ENCODE measurements around the gene TMEM213. TPM values are rescaled to one million over a fixed set of nuclear protein-coding genes. Genes with fewer than 3 reads are reported as not detected.
"Not testable (repeated sequence)": the region's sequence is repeated elsewhere in the genome, so short reads cannot be mapped to it uniquely, and the experiment has no call there.

TMEM213 gene
- total RNA-seq, 2 donors from 2014 or later: 0.50 TPM; not detected in 1

DNA sequence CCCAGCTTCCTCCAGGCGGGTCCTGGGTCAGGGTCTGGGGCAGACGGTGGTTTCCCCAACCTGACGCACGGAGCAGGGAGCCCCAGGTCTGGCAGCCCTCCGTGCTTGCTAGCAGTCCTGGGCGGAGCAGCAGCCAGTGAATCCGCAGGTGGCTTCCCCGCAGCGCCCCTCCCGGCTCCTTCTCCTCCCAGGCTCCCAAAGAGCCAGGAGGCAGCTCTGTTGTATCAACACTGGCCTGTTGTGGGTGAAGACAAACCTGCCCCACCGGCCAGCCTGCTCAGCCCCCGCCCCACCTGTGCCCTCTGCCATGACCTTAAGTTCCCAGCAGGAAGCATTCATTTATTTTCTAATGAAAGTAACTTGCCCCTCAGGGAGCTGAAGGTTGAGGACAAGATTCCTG is 24.0 kb upstream of the TMEM213 start:
- Mint-ChIP-seq H3K27me3 (no peaks in the 10 kb centered on the region), H3K4me3 (no peak overlapping the region), H3K36me3 (ENCODE audit: low read depth) (no peaks in the 10 kb centered on the region), H3K4me1 (no peaks in the 10 kb centered on the region), H3K9me3 (no peaks in the 10 kb centered on the region), H3K27ac (no peak overlapping the region)
- ATAC-seq (replicated peaks): no peak

DNA sequence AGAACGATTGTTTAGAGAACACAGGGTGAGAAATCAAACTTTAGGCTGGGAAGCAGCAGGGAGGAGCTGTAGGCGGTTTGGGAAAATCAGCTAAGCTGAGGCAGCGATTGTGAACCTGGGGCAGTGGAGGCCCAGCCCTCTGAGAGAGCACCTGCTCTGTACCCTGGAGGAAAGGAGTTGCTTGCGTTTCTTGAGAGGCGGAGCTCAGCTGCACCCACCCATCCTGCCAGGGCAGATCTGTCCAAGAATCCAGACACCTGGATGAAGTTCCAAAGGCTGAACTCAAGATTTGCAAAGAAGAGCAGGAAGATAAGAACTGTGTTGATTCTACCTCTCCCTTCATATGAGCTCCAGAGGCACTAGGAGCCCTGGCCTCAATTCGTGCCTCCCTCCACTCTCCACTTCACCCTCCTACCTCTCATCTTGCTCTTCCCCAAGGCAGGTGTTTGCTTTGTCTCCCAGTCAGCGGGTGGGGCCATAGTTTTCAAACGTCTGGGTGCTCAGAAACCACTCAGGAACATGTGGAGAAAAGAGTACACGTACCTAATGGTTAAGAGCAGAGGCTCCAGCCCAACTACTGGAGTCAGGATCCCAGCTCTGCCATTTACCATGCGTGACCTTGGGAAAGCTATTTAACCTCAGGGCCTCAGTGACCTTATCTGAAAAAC is 21.5 kb upstream of the TMEM213 start:
- H3K27me3 Mint-ChIP-seq: no peaks in the 10 kb centered on the region
- ATAC-seq (replicated peaks): no peak
- H3K27ac Mint-ChIP-seq: no peak overlapping the region
- H3K9me3 Mint-ChIP-seq: no peaks in the 10 kb centered on the region
- H3K4me1 Mint-ChIP-seq: no peaks in the 10 kb centered on the region
- no peaks in the 10 kb centered on the region for H3K36me3 Mint-ChIP-seq (ENCODE audit: low read depth)
- no peak overlapping the region for H3K4me3 Mint-ChIP-seq

DNA sequence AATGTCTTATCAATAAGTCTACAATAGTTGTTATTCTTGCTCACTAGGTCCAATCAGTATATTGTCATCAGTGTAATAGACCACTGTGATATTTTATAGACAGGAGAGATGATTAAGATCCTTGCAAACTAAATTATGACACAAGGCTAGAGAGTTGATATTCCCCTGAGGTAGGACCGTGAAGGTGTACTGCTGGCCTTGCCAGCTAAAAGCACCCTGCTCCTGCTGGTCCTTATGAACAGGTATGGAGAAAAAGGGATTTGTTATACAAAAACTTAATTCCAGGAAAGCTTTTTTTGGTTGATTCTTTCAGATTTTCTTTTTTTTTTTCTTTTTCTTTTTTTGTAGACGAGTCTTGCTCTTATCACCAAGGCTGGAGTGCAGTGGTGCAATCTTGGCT is 16.8 kb upstream of the TMEM213 start:
- Mint-ChIP-seq H3K27ac (no peak overlapping the region), H3K27me3 (peaks cover 10% of the 10 kb centered on the region), H3K4me3 (no peak overlapping the region), H3K36me3 (ENCODE audit: low read depth) (no peaks in the 10 kb centered on the region), H3K9me3 (peaks cover 5% of the 10 kb centered on the region), H3K4me1 (no peaks in the 10 kb centered on the region)
- ATAC-seq (replicated peaks): no peak

DNA sequence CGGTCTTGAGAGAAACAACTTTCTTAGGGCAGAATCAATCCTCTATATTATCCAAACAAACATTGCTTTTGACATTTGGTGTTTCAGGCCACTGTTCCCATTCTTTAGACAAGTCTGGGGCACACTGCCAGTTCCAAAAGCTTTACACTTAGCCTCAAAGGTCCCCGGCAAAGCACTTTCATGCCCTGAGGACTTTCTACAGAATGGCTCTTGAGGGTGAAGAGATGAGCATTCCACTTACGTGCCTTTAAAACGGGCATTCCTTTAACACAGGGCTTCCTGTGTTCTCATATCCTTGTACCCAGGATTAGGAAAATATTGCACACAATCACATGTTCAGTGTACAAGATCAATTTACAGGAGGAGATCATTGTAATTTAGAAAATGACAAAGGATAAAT is 13.1 kb upstream of the TMEM213 start:
- no peak overlapping the region for H3K4me3 Mint-ChIP-seq
- ATAC-seq (replicated peaks): no peak

DNA sequence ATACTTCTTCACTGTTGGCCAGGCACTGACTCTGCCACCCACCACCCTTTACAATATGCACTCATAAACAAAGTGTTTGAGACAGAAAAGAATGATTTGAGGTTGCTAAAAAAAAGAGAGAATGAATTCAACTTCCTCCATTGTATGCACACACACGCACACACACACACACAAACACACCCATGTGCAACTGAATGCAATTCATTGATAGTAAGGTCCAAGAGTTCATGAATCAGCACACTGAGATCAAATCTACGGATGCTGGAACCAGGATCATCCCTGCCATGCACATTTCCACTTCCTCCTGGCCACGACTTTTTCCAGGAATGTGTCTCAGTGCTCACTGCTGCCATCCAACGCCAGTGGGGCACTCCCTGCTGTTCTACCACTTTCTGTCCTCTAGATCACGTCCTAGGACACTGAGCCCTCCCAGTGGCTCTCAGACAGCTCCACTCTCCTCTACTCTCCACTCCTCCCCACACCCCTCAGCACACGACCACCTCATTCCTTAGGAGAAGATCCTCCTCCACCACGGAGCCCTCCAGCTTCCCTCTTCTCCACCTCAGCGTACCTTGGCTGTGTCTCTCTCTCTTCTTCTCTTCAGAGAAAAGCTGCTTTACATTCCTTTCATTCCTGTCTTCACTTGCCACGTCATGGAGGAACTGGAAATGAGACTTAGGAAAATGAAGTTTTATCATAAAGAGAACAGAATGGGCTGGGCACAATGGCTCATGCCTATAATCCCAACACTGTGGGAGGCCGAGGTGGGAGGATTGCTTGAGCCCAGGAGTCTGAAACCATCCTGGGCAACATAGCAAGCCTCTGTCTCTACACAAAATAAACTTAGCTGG is 12.0 kb upstream of the TMEM213 start:
- H3K4me3 Mint-ChIP-seq: no peak overlapping the region
- H3K27me3 Mint-ChIP-seq: peaks cover 18% of the 10 kb centered on the region
- H3K9me3 Mint-ChIP-seq: peaks cover 10% of the 10 kb centered on the region
- no peak for ATAC-seq (replicated peaks)
- no peaks in the 10 kb centered on the region for H3K4me1 Mint-ChIP-seq
- no peaks in the 10 kb centered on the region for H3K36me3 Mint-ChIP-seq (ENCODE audit: low read depth)
- no peak overlapping the region for H3K27ac Mint-ChIP-seq

More for the DNA sequence above, 13.1 kb upstream of the TMEM213 start:
- H3K36me3 Mint-ChIP-seq (ENCODE audit: low read depth): no peaks in the 10 kb centered on the region
- H3K4me1 Mint-ChIP-seq: no peaks in the 10 kb centered on the region
- H3K27me3 Mint-ChIP-seq: peaks cover 18% of the 10 kb centered on the region
- H3K27ac Mint-ChIP-seq: no peak overlapping the region
- peaks cover 10% of the 10 kb centered on the region for H3K9me3 Mint-ChIP-seq

DNA sequence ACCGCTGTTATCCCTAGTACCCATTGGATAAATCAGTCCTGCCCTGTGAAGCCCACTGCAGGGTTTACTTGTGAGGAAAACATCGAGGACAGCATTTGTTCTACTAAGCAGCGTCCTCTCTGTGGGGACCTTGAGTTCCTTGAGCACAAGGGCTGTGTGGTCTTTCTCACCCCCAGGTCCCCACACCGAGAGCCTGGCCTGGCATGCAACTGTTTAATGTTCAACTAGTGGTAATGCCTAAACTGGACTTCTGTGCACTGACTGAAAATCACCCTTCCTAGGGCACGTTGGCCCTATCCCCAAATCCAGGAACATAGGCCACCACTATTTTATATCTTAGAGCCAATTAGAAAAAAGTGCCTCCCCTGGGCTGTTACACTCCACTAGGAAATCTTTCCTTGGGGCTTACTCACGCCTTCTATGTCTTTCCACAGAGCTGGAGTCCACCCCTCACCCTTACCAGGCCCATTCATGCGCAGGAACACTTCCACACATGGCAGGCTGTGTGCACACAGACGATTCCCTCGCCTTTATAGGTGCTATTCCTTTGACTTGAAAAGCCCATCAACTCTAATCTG is 1.7 kb upstream of the TMEM213 start:
- ATAC-seq (replicated peaks): no peak
- H3K36me3 Mint-ChIP-seq (ENCODE audit: low read depth): no peaks in the 10 kb centered on the region
- no peaks in the 10 kb centered on the region for H3K9me3 Mint-ChIP-seq
- no peak overlapping the region for H3K27ac Mint-ChIP-seq
- peaks cover 5% of the 10 kb centered on the region for H3K4me1 Mint-ChIP-seq
- H3K4me3 Mint-ChIP-seq: no peak overlapping the region
- peaks cover 11% of the 10 kb centered on the region for H3K27me3 Mint-ChIP-seq

DNA sequence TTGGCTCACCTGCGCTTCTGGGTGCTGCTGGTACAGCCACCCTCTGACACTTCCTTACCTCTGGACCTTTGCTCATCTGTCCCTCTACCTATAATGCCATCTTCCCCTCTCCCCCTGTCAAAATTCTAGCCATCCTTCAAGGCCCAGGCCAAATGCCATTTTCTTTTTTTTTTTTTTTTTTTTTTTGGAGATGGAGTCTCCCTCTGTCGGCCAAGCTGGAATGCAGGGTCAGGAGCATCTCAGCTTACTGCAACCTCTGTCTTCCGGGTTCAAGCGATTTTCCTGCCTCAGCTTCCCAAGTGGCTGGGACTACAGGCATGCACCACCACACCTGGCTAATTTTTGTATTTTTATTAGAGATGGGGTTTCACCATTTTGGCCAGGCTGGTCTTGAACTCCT is 748 bp upstream of the TMEM213 start:
- not testable (repeated sequence) for ATAC-seq (replicated peaks); H3K36me3 Mint-ChIP-seq (ENCODE audit: low read depth)

DNA sequence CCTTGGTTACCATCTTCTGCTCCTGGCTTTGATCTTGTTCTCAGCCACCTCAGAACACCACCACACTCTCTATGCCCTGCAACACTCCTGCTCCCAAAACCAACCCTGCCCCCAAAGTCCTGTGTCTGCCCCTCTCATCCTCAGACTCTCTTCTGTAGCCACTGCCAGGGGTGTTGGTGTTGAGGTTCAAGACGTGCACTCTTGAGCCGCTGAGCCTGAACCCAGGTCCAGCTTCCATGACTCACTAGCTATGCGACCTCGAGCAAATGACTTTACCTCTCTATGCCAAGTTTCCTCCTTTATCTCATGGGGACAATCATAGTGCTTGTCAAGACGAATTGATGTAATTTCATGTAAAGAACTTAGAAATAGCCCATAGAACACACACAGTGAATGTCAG is 1.0 kb downstream of the TMEM213 start:
- H3K9me3 Mint-ChIP-seq: no peaks in the 10 kb centered on the region
- ATAC-seq (replicated peaks): no peak
- peaks cover 12% of the 10 kb centered on the region for H3K27me3 Mint-ChIP-seq
- H3K36me3 Mint-ChIP-seq (ENCODE audit: low read depth): no peaks in the 10 kb centered on the region
- peaks cover 5% of the 10 kb centered on the region for H3K4me1 Mint-ChIP-seq
- H3K27ac Mint-ChIP-seq: no peak overlapping the region
- H3K4me3 Mint-ChIP-seq: no peak overlapping the region

More for the DNA sequence above, 748 bp upstream of the TMEM213 start:
- peaks cover 11% of the 10 kb centered on the region for H3K27me3 Mint-ChIP-seq
- not testable (repeated sequence) for H3K4me3 Mint-ChIP-seq, H3K4me1 Mint-ChIP-seq, H3K27ac Mint-ChIP-seq, H3K9me3 Mint-ChIP-seq

DNA sequence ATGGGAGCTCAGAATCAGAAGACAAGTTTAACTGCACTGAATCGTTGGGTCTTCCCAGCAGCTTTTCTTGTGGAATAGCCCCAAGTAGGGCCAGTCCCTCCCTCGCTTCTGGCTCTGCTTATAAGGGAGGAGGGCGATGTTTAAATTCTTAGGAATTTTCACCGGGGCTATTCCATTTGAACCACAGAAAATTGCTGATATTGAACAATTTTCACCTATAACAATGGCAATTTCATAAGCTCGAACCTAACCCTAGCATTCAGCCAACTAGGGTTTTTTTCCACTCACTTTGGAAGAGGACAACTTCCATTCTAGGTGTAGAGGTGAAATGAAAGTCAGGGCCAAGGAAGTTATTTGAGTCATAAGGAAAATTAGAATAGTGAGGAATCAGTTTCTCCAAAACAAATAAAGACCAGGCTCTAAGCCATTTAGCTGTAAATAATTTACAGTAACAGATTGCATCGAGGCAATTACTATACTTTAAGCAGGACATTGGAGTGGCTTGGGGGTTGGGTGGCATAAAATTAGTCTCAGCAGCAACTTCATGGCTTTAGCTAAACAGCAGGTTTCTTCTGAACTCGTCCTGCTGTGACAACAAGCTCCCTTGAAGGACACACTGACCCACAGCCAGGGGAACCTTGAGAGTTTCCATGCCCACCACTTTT is 1.7 kb downstream of the TMEM213 start:
- Mint-ChIP-seq H3K4me3 (no peak overlapping the region), H3K4me1 (peaks cover 5% of the 10 kb centered on the region), H3K27ac (no peak overlapping the region), H3K36me3 (ENCODE audit: low read depth) (no peaks in the 10 kb centered on the region), H3K9me3 (no peaks in the 10 kb centered on the region), H3K27me3 (peaks cover 14% of the 10 kb centered on the region)
- ATAC-seq (replicated peaks): no peak

DNA sequence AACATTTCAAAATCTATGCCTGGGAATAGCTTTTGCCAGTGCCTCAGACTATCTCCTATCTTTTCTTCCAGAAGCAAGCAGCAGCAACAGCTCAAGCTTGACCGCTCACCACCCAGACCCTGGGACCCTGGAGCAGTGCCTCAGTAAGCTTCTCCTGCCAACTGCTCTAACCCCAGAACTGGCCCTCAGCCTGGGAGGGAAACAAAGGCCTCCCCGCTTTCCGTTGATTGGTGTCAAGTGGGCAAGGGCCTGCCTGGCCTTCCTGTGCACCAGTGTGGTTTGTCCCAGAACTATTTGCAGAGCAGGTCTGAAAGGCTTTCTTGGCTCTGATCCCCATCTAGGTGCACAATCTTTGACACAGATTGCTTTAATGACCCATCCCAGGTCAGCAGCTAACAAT is 3.5 kb downstream of the TMEM213 start:
- Mint-ChIP-seq H3K4me1 (peaks cover 5% of the 10 kb centered on the region), H3K4me3 (no peak overlapping the region)
- ATAC-seq (replicated peaks): no peak

DNA sequence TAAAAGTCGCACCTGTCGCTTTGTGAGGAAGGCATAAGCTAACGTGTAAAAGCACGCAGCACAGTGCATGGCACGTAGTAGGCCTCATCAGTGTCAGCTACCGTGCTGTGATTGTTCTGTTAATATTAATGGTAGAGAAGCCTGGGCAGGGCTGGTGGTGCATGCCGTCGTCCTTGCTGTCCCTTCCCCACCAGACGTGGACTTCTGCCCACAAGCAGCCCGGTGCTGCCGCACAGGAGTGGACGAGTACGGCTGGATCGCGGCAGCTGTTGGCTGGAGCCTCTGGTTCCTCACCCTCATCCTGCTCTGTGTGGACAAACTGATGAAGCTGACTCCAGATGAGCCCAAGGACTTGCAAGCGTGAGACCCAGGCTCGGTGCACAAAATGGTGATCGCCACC is 4.9 kb downstream of the TMEM213 start:
- Mint-ChIP-seq H3K36me3 (ENCODE audit: low read depth) (no peaks in the 10 kb centered on the region), H3K4me1 (peaks cover 5% of the 10 kb centered on the region), H3K9me3 (no peaks in the 10 kb centered on the region), H3K27me3 (peaks cover 7% of the 10 kb centered on the region), H3K27ac (no peak overlapping the region), H3K4me3 (no peak overlapping the region)
- no peak for ATAC-seq (replicated peaks)

More for the DNA sequence above, 3.5 kb downstream of the TMEM213 start:
- H3K27me3 Mint-ChIP-seq: peaks cover 14% of the 10 kb centered on the region
- no peaks in the 10 kb centered on the region for H3K9me3 Mint-ChIP-seq
- H3K27ac Mint-ChIP-seq: no peak overlapping the region
- H3K36me3 Mint-ChIP-seq (ENCODE audit: low read depth): no peaks in the 10 kb centered on the region

DNA sequence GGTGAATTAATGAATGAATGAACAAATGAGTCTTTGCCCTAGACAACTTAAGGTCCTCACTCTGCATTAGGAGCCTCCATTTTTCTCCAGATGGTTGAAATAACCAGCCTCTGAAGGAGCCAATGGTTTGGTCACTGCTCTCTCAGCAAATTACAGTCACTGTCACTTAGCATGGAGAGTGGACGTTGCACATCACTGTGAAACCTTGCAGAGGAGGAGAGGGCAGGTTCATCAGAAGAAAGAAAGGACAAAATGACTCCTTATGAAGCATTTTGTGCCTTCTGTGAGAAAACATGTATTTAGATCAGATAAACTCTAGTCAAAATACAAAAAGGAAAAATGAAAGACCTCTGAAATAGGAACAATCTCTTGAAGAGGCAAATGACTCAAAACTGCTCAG is 6.8 kb downstream of the TMEM213 start:
- Mint-ChIP-seq H3K36me3 (ENCODE audit: low read depth) (no peaks in the 10 kb centered on the region), H3K9me3 (peaks cover 4% of the 10 kb centered on the region), H3K27ac (no peak overlapping the region), H3K27me3 (peaks cover 3% of the 10 kb centered on the region), H3K4me1 (no peaks in the 10 kb centered on the region), H3K4me3 (no peak overlapping the region)
- ATAC-seq (replicated peaks): peak; percentile 40

DNA sequence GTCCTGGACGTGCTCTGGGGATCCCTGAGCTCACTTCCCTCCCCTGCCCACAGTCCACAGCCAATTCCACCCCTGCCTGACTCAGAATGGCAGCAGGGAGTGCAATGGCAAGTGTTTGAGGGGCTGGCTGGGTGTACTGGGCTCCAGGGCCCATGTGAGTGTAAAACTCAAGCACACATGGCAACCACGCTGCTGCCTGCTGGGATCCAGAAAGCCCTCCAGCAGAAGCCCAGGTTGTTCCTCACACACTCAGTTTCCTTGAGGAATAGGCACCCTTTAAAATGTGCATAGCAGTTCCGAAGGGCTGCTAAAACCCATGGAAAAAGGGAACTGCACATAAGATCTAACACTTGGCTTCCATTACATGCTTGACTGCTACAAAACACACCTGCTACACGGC is 11.6 kb downstream of the TMEM213 start:
- H3K4me3 Mint-ChIP-seq: no peak overlapping the region
- no peak for ATAC-seq (replicated peaks)
- H3K4me1 Mint-ChIP-seq: no peaks in the 10 kb centered on the region
- no peaks in the 10 kb centered on the region for H3K27me3 Mint-ChIP-seq
- H3K27ac Mint-ChIP-seq: no peak overlapping the region
- no peaks in the 10 kb centered on the region for H3K36me3 Mint-ChIP-seq (ENCODE audit: low read depth)
- H3K9me3 Mint-ChIP-seq: peaks cover 4% of the 10 kb centered on the region

DNA sequence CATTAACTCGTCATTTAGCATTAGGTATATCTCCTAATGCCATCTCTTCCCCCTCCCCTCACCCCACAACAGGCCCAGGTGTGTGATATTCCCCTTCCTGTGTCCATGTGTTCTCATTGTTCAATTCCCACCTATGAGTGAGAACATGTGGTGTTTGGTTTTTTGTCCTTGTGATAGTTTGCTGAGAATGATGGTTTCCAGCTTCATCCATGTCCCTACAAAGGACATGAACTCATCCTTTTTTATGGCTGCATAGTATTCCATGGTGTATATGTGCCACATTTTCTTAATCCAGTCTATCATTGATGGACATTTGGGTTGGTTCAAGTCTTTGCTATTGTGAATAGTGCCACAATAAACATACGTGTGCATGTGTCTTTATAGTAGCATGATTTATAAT is 13.5 kb downstream of the TMEM213 start:
- H3K4me1 Mint-ChIP-seq; H3K36me3 Mint-ChIP-seq (ENCODE audit: low read depth); H3K27me3 Mint-ChIP-seq; H3K27ac Mint-ChIP-seq; ATAC-seq (replicated peaks); H3K9me3 Mint-ChIP-seq; H3K4me3 Mint-ChIP-seq: not testable (repeated sequence)

Data from activated T-helper 17 cell treated with anti-CD3 and anti-CD28 coated beads, Interleukin-2, amount 50 U/mL, for 72 hours (primary cell).